Stimulated activated CD4-positive, alpha-beta T cell treated with anti-CD3 and anti-CD28 coated beads, Interleukin-15, amount 100 ng/mL, for 24 hours (primary cell): ENCODE results near the gene ELL2.

Experiments used
- DNase-seq: peaks from one replicate; pipeline ENCODE4 v3.0.0-alpha.2; 2020

Gene ELL2

GRCh38 chr5:95874246-95874645 is 87.4 kb downstream of the ELL2 start:
- no peak for DNase-seq

DNA sequence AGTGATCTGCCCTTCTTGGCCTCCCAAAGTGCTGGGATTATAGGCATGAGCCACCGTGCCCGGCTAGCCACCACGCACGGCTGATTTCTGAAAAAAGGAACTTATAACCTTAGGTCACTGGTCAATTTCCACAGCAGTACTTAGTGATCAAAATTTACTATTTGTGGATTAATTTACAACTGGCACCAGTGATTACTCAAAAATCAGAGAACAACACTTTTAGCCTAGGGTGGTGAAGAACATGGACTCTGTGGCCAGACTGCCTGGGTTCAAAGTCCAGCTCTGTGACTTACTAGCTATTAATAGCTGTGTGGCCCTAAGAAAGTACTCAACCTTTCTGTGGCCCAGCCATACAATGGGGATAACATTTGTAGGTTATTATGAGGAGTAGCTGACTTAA is 88.3 kb downstream of the ELL2 start:
- DNase-seq, result no peak

DNA sequence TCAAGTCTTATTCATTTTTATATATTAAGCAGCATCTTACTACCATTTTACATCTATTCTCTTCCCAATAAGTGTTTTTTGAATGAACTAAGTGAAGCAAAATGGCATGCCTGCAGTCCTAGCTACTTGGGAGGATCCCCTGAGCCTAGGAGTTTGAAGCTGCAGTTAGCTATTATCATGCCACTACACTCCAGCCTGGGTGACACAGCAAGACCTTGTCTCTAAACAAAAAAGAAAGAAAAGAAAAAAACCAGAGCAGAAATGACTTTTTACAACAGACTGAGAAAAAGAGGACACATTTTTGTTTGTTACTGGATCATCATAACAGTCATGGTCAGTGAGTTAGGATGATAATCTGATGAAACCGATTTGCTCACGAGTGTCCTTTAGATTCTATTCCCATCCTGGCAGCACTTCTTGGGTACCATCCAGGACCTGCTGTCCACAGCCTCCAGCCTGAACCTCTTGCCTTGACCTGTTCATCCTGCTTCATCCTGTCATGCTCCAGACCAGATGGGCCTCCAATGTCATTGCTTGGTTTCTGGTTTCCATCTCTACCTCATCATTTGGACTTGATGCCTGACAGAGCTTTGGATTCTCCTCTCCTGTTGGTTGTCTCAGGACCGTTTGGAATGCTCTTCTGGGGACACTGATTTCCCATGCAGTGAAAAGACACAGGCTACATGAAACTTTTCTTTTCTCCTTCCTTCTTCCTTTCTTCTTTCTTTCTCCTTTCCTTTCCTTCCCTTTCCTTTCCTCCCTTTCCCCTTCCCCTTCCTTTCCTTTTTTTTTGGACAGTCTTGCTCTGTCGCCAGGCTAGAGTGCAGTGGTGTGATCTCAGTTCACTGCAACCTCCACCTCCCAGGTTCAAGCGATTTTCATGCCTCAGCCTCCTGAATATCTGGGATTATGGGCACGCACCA is 89.0 kb downstream of the ELL2 start:
- DNase-seq, result no peak

GRCh38 chr5:95871146-95871806 is 90.4 kb downstream of the ELL2 start:
- no peak for DNase-seq

GRCh38 chr5:95870105-95870672 is 91.5 kb downstream of the ELL2 start:
- peak; percentile 71 for DNase-seq

GRCh38 chr5:95869173-95869855 is 92.3 kb downstream of the ELL2 start:
- peak; percentile 73 for DNase-seq

DNA sequence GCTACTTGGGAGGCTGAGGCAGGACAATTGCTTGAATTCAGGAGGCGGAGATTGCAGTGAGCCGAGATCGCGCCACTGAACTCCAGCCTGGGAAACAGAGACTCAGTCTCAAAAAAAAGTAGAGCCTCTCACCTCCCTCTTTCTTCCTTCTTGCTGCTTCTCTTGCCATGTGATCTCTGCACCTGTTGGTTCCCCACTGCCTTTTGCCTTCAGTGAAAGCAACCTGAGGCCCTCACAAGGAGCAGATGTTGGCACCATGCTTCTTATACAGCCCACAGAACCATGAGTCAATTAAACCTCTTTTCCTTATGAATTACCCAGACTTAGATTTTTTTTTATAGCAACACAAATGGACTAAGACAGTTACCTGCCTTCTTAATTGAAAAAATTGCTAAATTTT is 93.5 kb downstream of the ELL2 start:
- no peak for DNase-seq

DNA sequence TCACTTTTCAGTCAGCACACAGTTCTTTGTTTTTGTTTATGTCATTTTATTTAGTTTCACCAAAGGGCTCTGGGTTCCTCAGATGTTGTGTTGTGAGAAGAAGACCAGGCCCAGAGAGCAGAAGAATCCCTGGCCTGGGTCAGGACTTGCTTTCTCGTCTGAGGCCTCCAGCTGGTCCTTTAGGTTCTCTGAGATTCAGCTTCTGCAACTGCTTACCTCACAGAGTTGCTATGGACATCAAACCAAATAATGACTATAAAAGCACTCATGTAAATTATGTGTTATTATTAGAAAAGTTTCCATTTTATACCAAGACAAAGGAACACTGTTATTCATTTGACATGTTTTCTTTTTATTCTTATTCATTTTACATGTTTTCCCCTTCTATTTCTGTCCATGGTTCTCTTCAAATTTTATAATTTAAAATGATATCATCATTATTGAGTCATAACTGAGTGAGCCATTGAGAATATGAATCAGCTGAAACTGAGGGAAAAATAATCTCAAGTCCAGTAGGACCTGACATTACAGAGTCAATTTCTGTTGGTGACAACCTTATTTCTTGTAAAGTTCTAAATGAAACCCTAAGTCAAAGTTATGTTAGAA is 95.1 kb downstream of the ELL2 start:
- DNase-seq, result no peak

GRCh38 chr5:95864944-95865504 is 96.6 kb downstream of the ELL2 start:
- no peak for DNase-seq

GRCh38 chr5:95864456-95864855 is 97.2 kb downstream of the ELL2 start:
- no peak for DNase-seq

DNA sequence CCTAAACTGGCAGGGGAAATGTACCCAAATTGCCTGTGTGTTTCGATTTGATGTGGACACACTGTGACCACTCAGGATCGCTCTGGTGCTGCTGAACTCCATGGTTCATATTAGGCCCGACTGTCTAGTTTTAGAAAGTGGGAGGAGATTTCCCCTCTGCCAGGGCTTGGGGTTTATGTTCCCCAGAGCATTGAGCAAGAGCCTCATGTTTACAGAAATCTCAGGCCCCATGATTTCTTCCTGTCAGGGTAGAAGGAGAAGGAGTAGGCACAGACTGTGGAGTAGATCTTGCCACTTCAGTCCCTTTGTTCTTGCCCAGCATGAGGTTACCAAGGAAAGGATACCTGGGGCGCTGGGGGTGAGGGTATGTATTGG is 98.3 kb downstream of the ELL2 start:
- no peak for DNase-seq

DNA sequence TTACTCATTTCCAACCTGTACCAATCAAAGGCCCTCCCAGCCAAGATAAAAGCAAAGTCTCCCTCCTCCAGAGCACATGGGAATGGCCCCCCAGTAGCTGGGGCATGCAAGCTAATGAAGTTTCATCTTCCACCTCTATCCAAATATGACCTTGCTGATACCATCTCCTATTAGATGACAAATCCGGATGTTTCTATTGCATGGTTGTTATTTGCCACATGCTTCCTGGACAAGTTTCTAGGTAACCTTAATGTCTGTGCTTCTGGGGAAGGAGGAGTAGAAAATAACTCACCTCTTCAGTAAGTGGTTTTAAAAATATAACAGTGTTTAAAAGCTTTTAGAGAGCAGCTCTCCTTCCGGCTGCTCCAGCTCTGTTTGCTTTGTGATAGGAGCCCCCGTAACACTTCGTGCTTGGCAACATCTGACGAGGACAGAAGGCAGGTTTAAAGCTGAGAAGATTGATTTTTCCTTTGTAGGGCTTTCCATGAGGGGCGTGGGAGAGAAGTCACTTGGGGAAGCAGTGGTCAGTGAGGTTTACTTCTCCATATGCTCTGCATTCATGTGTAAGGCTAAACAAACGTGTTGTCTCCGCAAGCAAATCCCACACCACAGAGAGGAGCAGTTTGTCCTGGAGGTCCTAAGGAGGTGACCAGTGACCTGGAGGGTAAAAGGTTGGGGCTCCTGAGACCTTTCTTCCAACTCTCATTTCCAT is 98.8 kb downstream of the ELL2 start:
- DNase-seq, result no peak

DNA sequence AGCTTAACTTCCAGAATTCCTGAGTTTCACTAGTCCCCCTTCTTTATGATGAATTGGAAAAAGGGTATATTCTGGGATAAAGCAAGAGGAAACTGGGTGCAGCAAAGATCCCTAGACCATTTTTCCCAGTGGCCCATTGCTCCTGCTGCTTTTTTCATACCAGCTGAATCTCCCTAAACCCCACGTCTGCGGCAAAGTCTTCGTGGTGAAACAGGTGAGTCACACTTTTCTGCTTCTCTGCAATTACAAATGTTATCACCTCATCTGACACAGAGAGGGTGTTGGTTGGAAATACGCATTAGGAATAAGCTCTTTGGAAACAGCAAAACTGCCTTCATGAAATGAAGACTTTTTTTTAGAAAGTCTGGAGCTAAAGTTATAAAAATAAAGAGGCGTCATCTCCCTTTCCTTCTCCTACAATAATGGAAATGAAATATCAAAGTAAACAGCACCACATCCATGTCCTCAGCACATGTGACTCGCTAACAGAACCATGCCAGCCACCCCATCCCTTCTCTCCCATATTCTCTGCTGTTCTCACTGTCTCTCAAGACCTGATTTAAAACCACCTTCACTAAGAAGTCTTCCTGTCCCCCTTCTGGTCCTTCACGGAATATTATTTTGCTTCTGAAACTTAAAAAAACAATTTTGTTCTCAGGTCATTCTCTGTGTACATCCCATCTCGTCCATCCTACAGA is 99.6 kb downstream of the ELL2 start:
- peak; percentile 56 for DNase-seq

GRCh38 chr5:95861221-95861863 is 100.3 kb downstream of the ELL2 start:
- peak; percentile 42 for DNase-seq

- DNase-seq, result no peak
Observed at GRCh38 chr5:95859661-95860060, 102.0 kb downstream of the ELL2 start.

- peak; percentile 96 for DNase-seq
Observed at GRCh38 chr5:95858661-95859595, 102.7 kb downstream of the ELL2 start.

- DNase-seq, result no peak
Observed at GRCh38 chr5:95858023-95858461, 103.6 kb downstream of the ELL2 start.

DNA sequence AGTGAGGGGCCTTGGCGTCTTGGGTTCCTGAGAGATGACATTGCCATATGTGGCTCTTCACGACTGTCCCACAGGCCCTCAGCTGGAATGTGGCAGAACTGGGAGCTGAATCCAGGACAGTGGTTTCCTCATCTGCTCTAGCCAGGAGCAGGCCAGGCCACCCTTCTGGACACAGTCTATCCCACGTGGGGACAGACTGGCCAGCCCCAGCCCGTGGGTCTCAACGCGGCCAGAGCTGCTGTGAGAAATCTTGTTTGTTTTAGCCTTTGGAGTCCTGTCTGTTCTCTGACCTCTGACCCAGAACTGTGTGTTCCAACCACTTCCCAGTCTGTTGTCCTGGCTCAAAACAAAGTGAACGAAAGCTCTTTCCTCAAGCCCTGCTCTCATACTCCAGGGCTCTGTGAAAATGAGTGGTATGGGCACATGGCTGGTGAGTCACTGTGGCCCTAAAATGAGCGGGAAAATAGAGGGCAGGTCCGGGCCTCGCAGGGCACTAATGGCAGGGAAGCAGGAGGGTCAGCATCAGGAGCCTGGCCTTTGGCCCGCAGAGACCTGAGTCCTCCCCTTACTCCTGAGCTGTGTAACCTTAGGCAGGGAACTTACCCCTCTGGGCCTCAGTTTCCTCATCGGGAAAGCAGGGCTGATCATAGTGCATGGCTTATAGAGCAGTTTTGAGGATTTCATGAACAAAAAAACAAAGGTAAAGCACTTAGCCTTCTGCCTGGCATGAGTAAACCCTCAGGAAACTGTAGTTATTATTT is 104.3 kb downstream of the ELL2 start:
- no peak for DNase-seq

DNA sequence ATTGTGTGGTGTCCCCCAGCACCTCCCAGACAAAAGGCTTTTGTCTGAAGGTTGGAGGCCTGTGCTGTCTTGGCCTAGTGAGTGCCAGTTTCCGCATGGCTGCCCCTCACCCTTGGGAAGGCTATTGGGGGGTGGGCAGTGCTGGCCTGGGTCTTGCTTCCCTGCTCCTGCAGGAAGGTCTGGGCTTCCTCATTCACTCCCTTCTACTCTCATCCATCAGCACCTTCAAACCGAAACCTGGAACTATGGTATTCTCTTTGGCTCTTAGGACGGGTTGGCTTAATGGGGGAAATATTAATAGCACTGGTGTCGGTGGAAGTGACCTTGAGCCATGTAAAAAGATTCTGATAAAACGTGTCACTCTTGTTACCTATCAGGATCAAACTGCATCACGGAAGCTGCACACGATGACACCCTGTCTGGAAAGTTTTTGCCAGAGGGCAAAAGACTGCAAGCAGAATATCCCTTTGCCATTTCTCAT is 105.1 kb downstream of the ELL2 start:
- no peak for DNase-seq
